ENCODE measurements around the gene PLCB2.
A peak's percentile ranks its signal among the peaks of the same experiment; 100 is the strongest.

Gene PLCB2

GRCh38 chr15:40295297-40295696 is 12.4 kb downstream of the PLCB2 start:
- peaks cover 5% of the 10 kb centered on the region for H3K4me1 ChIP-seq (ENCODE audit: control insufficient read depth, low read depth, low read length)
- H3K23ac ChIP-seq (ENCODE audit: low read length): no peak overlapping the region
- no peak overlapping the region for H3K18ac ChIP-seq (ENCODE audit: low read length)
- H2BK15ac ChIP-seq (replicated peaks; ENCODE audit: low read depth): no peak overlapping the region
- WGBS (ENCODE audit: extremely low coverage, insufficient coverage, low lambda C conversion rate): no CpG with 5 or more reads among the region's 1 CpG
- no peak overlapping the region for H4K8ac ChIP-seq (ENCODE audit: low read depth, low read length)
- no peak overlapping the region for H3K4me3 ChIP-seq (ENCODE audit: low read length)
- no peak overlapping the region for H3K4me2 ChIP-seq (ENCODE audit: low read length)
- H3K9ac ChIP-seq (ENCODE audit: low read length): no peak overlapping the region
- no peak overlapping the region for H3K27ac ChIP-seq (ENCODE audit: low read depth, low read length)
- H4K5ac ChIP-seq (ENCODE audit: low read length): no peak overlapping the region
- no peak overlapping the region for H3K4ac ChIP-seq (ENCODE audit: low read depth, low read length)
- H3K27me3 ChIP-seq (ENCODE audit: insufficient read depth, low read length, poor library complexity): peaks cover 2% of the 10 kb centered on the region
- no peak for DNase-seq
- H3K56ac ChIP-seq (ENCODE audit: low read length): no peak overlapping the region
- H2BK5ac ChIP-seq (ENCODE audit: low read length): no peak overlapping the region
- H3K79me2 ChIP-seq (ENCODE audit: control insufficient read depth, insufficient read depth, low read length): no peaks in the 10 kb centered on the region
- H3K36me3 ChIP-seq (ENCODE audit: control insufficient read depth, insufficient read depth, low read length): no peaks in the 10 kb centered on the region
- no peaks in the 10 kb centered on the region for H3K79me1 ChIP-seq (ENCODE audit: low read length)
- no peak overlapping the region for H2BK120ac ChIP-seq (ENCODE audit: low read depth, low read length)
- H2AK5ac ChIP-seq (ENCODE audit: low read length): peak overlapping the region; percentile 38

- WGBS (ENCODE audit: extremely low coverage, insufficient coverage, low lambda C conversion rate): no CpG with 5 or more reads among the region's 20 CpGs
- Histone ChIP-seq H3K4me1 (ENCODE audit: control insufficient read depth, low read depth, low read length) (peaks cover 5% of the 10 kb centered on the region), H3K56ac (ENCODE audit: low read length) (no peak overlapping the region), H3K79me2 (ENCODE audit: control insufficient read depth, insufficient read depth, low read length) (no peaks in the 10 kb centered on the region), H3K27me3 (ENCODE audit: insufficient read depth, low read length, poor library complexity) (peaks cover 2% of the 10 kb centered on the region), H3K4me2 (ENCODE audit: low read length) (no peak overlapping the region), H2BK5ac (ENCODE audit: low read length) (no peak overlapping the region), H3K4ac (ENCODE audit: low read depth, low read length) (no peak overlapping the region), H3K36me3 (ENCODE audit: control insufficient read depth, insufficient read depth, low read length) (no peaks in the 10 kb centered on the region), H2BK15ac (replicated peaks; ENCODE audit: low read depth) (no peak overlapping the region), H2BK120ac (ENCODE audit: low read depth, low read length) (no peak overlapping the region), H3K79me1 (ENCODE audit: low read length) (no peaks in the 10 kb centered on the region), H3K4me3 (ENCODE audit: low read length) (no peak overlapping the region), H3K23ac (ENCODE audit: low read length) (no peak overlapping the region), H4K5ac (ENCODE audit: low read length) (no peak overlapping the region), H3K27ac (ENCODE audit: low read depth, low read length) (no peak overlapping the region), H4K8ac (ENCODE audit: low read depth, low read length) (no peak overlapping the region), H3K9ac (ENCODE audit: low read length) (no peak overlapping the region), H2AK5ac (ENCODE audit: low read length) (no peak overlapping the region), H3K18ac (ENCODE audit: low read length) (no peak overlapping the region)
- peak; percentile 26 for DNase-seq
Measured at GRCh38 chr15:40293905-40294895, 13.5 kb downstream of the PLCB2 start.

DNA sequence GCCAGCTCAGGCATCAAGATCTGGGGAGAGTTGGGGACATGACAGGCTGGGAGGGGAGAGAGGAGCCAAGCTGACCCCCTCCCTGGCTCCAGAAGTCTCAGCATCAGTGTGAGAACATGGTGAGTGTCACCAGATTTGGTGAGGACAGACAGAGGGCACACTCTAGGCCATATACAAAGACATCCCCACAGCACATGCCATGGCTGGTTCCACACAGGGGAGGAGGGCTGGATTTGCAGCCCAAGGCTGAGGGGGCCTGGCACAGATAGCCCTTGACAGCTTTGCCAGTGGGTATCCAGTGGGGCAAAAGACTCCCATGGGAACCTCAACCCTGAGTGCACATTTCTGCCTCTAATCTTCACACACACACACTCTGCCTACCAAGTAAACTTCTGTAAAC is 14.7 kb downstream of the PLCB2 start:
- no peak overlapping the region for H3K4ac ChIP-seq (ENCODE audit: low read depth, low read length)
- H3K27me3 ChIP-seq (ENCODE audit: insufficient read depth, low read length, poor library complexity): peaks cover 2% of the 10 kb centered on the region
- no peak overlapping the region for H3K4me2 ChIP-seq (ENCODE audit: low read length)
- H3K79me1 ChIP-seq (ENCODE audit: low read length): no peaks in the 10 kb centered on the region
- H2AK5ac ChIP-seq (ENCODE audit: low read length): no peak overlapping the region
- no peak overlapping the region for H3K18ac ChIP-seq (ENCODE audit: low read length)
- DNase-seq: no peak
- no peak overlapping the region for H3K9ac ChIP-seq (ENCODE audit: low read length)
- H3K36me3 ChIP-seq (ENCODE audit: control insufficient read depth, insufficient read depth, low read length): no peaks in the 10 kb centered on the region
- no peak overlapping the region for H2BK5ac ChIP-seq (ENCODE audit: low read length)
- no peak overlapping the region for H3K27ac ChIP-seq (ENCODE audit: low read depth, low read length)
- no peak overlapping the region for H4K8ac ChIP-seq (ENCODE audit: low read depth, low read length)
- peaks cover 5% of the 10 kb centered on the region for H3K4me1 ChIP-seq (ENCODE audit: control insufficient read depth, low read depth, low read length)
- H3K79me2 ChIP-seq (ENCODE audit: control insufficient read depth, insufficient read depth, low read length): no peaks in the 10 kb centered on the region
- H2BK15ac ChIP-seq (replicated peaks; ENCODE audit: low read depth): no peak overlapping the region
- H3K56ac ChIP-seq (ENCODE audit: low read length): no peak overlapping the region
- no peak overlapping the region for H4K5ac ChIP-seq (ENCODE audit: low read length)
- no peak overlapping the region for H3K4me3 ChIP-seq (ENCODE audit: low read length)
- no peak overlapping the region for H2BK120ac ChIP-seq (ENCODE audit: low read depth, low read length)
- no peak overlapping the region for H3K23ac ChIP-seq (ENCODE audit: low read length)

- peaks cover 5% of the 10 kb centered on the region for H3K4me1 ChIP-seq (ENCODE audit: control insufficient read depth, low read depth, low read length)
- no peak overlapping the region for H2BK15ac ChIP-seq (replicated peaks; ENCODE audit: low read depth)
- H4K8ac ChIP-seq (ENCODE audit: low read depth, low read length): no peak overlapping the region
- no peak for DNase-seq
- no peak overlapping the region for H3K4me2 ChIP-seq (ENCODE audit: low read length)
- H3K79me2 ChIP-seq (ENCODE audit: control insufficient read depth, insufficient read depth, low read length): no peaks in the 10 kb centered on the region
- H3K9ac ChIP-seq (ENCODE audit: low read length): no peak overlapping the region
- no peak overlapping the region for H3K4ac ChIP-seq (ENCODE audit: low read depth, low read length)
- no peaks in the 10 kb centered on the region for H3K79me1 ChIP-seq (ENCODE audit: low read length)
- no CpG with 5 or more reads among the region's 3 CpGs for WGBS (ENCODE audit: extremely low coverage, insufficient coverage, low lambda C conversion rate)
- no peak overlapping the region for H3K27ac ChIP-seq (ENCODE audit: low read depth, low read length)
- no peak overlapping the region for H2BK5ac ChIP-seq (ENCODE audit: low read length)
- peaks cover 2% of the 10 kb centered on the region for H3K27me3 ChIP-seq (ENCODE audit: insufficient read depth, low read length, poor library complexity)
- no peak overlapping the region for H2BK120ac ChIP-seq (ENCODE audit: low read depth, low read length)
- H3K18ac ChIP-seq (ENCODE audit: low read length): no peak overlapping the region
- no peak overlapping the region for H3K4me3 ChIP-seq (ENCODE audit: low read length)
- no peak overlapping the region for H3K23ac ChIP-seq (ENCODE audit: low read length)
- no peak overlapping the region for H4K5ac ChIP-seq (ENCODE audit: low read length)
- no peaks in the 10 kb centered on the region for H3K36me3 ChIP-seq (ENCODE audit: control insufficient read depth, insufficient read depth, low read length)
- no peak overlapping the region for H2AK5ac ChIP-seq (ENCODE audit: low read length)
- H3K56ac ChIP-seq (ENCODE audit: low read length): no peak overlapping the region
Measured at GRCh38 chr15:40292246-40292645, 15.5 kb downstream of the PLCB2 start.

DNA sequence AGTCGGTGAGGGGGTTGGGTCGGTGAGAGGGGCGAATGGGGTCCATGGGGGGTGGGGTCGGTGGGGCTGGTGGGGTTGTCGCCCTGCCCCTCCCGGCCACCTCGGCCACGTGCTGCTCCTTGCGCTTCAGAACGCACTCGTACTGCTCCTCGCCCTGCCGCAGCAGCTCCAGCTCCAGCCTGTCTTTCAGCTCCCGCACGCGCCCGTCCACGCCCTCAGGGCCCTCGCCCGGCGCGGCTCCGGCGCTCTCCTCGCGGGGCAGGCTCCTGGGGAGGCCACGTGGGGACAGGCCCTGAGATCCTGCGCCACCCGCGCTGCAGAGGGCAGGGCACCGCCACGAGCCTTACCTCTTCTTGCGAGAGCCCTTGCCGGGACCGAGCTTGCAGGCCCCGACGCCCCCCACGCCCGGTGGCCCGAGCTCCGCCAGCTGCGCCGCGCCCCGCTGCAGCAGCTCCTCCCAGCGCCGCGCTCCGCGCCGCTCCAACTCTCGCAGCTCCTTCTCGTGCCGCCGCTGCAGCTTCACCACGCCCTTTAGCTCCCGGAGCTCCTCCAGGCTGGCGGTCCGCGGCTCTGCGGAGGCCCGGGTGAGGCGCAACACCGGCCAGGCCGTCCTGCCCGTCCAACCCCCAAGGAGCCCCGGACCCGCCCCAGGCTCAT is 16.7 kb downstream of the PLCB2 start:
- no peaks in the 10 kb centered on the region for H3K79me1 ChIP-seq (ENCODE audit: low read length)
- H3K79me2 ChIP-seq (ENCODE audit: control insufficient read depth, insufficient read depth, low read length): no peaks in the 10 kb centered on the region
- H3K36me3 ChIP-seq (ENCODE audit: control insufficient read depth, insufficient read depth, low read length): no peaks in the 10 kb centered on the region
- H3K4ac ChIP-seq (ENCODE audit: low read depth, low read length): peak overlapping the region; percentile 60
- DNase-seq: peak; percentile 71
- WGBS (ENCODE audit: extremely low coverage, insufficient coverage, low lambda C conversion rate): no CpG with 5 or more reads among the region's 68 CpGs
- no peak overlapping the region for H4K5ac ChIP-seq (ENCODE audit: low read length)
- H3K9ac ChIP-seq (ENCODE audit: low read length): peak overlapping the region; percentile 62
- no peak overlapping the region for H2AK5ac ChIP-seq (ENCODE audit: low read length)
- H2BK15ac ChIP-seq (replicated peaks; ENCODE audit: low read depth): no peak overlapping the region
- H3K4me3 ChIP-seq (ENCODE audit: low read length): no peak overlapping the region
- peaks cover 2% of the 10 kb centered on the region for H3K27me3 ChIP-seq (ENCODE audit: insufficient read depth, low read length, poor library complexity)
- H3K18ac ChIP-seq (ENCODE audit: low read length): peak overlapping the region; percentile 45
- H2BK120ac ChIP-seq (ENCODE audit: low read depth, low read length): peak overlapping the region; percentile 13
- no peak overlapping the region for H3K27ac ChIP-seq (ENCODE audit: low read depth, low read length)
- H2BK5ac ChIP-seq (ENCODE audit: low read length): no peak overlapping the region
- peaks cover 4% of the 10 kb centered on the region for H3K4me1 ChIP-seq (ENCODE audit: control insufficient read depth, low read depth, low read length)
- no peak overlapping the region for H3K23ac ChIP-seq (ENCODE audit: low read length)
- no peak overlapping the region for H4K8ac ChIP-seq (ENCODE audit: low read depth, low read length)
- peak overlapping the region; percentile 91 for H3K56ac ChIP-seq (ENCODE audit: low read length)
- peak overlapping the region; percentile 14 for H3K4me2 ChIP-seq (ENCODE audit: low read length)
